ENCODE results near the gene TUBA4B.

DNA sequence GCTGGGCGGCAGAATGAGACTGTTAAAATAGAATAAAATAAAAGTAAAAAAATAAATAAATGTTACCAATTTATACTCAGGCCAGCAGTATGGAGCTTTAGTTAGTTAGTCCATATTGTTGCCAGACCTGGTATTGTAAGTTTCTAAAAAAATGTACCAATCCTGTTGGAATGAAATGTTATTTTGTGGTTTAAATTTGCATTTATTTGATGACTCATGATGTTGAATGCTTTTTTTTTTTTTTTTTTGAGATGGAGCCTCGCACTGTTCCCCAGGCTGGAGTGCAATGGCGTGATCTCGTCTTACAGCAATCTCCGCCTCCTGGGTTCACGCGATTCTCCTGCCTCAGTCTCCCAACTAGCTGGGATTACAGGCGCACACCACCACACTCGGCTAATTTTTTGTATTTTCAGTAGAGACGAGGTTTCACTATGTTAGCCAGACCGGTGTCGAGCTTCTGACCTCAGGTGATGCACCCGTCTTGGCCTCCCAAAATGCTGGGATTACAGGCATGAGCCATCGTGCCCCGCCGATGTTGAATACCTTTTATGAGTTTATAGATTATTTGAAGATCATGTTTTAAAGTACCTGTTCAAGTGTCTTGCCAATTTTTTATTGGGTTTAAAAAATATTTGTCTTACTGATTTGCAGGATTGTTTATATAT, 61.9 kb downstream of the TUBA4B start:
- TF ChIP-seq CTCF (IDR thresholded peaks at IDR 0.05 in 4 of 5, conservative IDR thresholded peaks at IDR 0.05 in 1 of 5) = no peak
- no peak for TF ChIP-seq POLR2A (IDR thresholded peaks at IDR 0.05)
